OCI-M1 (cell line): ENCODE measurements around the gene ZNF662.

Source experiments
- DNase-seq: peaks from one replicate; lab custom pipeline; 2025; lab: John Stamatoyannopoulos, UW

Gene ZNF662

GRCh38 chr3:42936157-42936981, 30.4 kb downstream of the ZNF662 start:
- no peak for DNase-seq

GRCh38 chr3:42937334-42937733, 31.4 kb downstream of the ZNF662 start:
- DNase-seq = no peak

GRCh38 chr3:42942693-42943092, 36.8 kb downstream of the ZNF662 start:
- no peak for DNase-seq

- DNase-seq = no peak
Measured at GRCh38 chr3:42946050-42946449, 40.1 kb downstream of the ZNF662 start.

GRCh38 chr3:42957573-42957972, 51.6 kb downstream of the ZNF662 start:
- DNase-seq = peak; percentile 15

GRCh38 chr3:42960282-42960681, 54.3 kb downstream of the ZNF662 start:
- DNase-seq = no peak

GRCh38 chr3:42960786-42961185, 54.8 kb downstream of the ZNF662 start:
- no peak for DNase-seq

- DNase-seq = peak; percentile 69
Measured at GRCh38 chr3:42961633-42962032, 55.7 kb downstream of the ZNF662 start.

- no peak for DNase-seq
Measured at GRCh38 chr3:42963269-42963668, 57.3 kb downstream of the ZNF662 start.

- DNase-seq = no peak
Measured at GRCh38 chr3:42964266-42964665, 58.3 kb downstream of the ZNF662 start.
